Stimulated activated naive B cell treated with anti-CD40 and anti-IgM and Interleukin-4, amounts not matched to agents 10 μg/mL and 1 μg/mL and 100 μg/mL, for 72 hours (primary cell): ENCODE results near the gene TMEM170B.

Experiments
- ATAC-seq, 2 donors: fragments of 150-1000 bp; cut with Tn5 transposase; replicated peaks; 2 replicates each; pipeline ENCODE4 v1.10.0; 2021; ENCODE audit warnings: moderate library complexity in 1 of 2
- DNase-seq: peaks from one replicate; pipeline ENCODE4 v3.0.0; 2021
- H3K27ac Mint-ChIP-seq: one replicate; pipeline ENCODE4 v1.8.0; 2022; ENCODE audit warnings: mild to moderate bottlenecking, mixed read lengths
- H3K27me3 Mint-ChIP-seq, 2 donors: one replicate each; pipeline ENCODE4 v1.8.0; 2022; ENCODE audit warnings: mixed read lengths in 2 of 2
- H3K36me3 Mint-ChIP-seq, 2 donors: one replicate each; pipeline ENCODE4 v1.8.0; 2022; ENCODE audit warnings: mixed read lengths in 2 of 2, mild to moderate bottlenecking in 1 of 2
- H3K4me1 Mint-ChIP-seq, 2 donors: one replicate each; pipeline ENCODE4 v1.8.0; 2022; ENCODE audit warnings: mixed read lengths in 2 of 2, mild to moderate bottlenecking in 1 of 2
- H3K4me3 Mint-ChIP-seq, 2 donors: one replicate each; pipeline ENCODE4 v1.8.0; 2022; ENCODE audit warnings: mild to moderate bottlenecking in 2 of 2, mixed read lengths in 2 of 2, moderate library complexity in 1 of 2
- H3K9me3 Mint-ChIP-seq, 2 donors: one replicate each; pipeline ENCODE4 v1.8.0; 2022; ENCODE audit warnings: mixed read lengths in 2 of 2, mild to moderate bottlenecking in 1 of 2

Gene TMEM170B

DNA sequence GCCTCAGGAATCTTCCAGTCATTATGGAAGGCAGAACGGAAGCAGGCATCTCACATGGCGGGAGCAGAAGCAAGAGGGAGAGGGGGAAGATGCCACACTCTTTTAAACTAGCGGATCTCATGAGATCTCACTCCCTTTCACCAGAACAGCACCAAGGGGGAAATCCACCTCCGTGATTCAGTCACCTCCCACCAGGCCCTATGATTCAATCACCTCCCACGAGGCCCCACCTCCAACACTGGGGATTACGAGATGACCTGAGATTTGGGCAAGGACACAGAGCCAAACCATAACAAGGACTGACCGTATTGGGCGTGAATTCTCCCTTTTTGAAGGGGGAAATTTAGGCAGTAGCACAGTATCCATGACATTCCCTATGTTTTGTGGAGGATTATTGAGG, 88.8 kb downstream of the TMEM170B start:
- H3K27me3 Mint-ChIP-seq: peaks cover 0 to 5% of the 10 kb centered on the region in 2 donors
- no peak overlapping the region for H3K4me3 Mint-ChIP-seq
- H3K27ac Mint-ChIP-seq: no peak overlapping the region
- ATAC-seq (no peak), DNase-seq (no peak)
- H3K36me3 Mint-ChIP-seq: no peaks in the 10 kb centered on the region
- peaks cover 0 to 1% of the 10 kb centered on the region in 2 donors for H3K9me3 Mint-ChIP-seq
- H3K4me1 Mint-ChIP-seq: peaks cover 0 to 6% of the 10 kb centered on the region in 2 donors

DNA sequence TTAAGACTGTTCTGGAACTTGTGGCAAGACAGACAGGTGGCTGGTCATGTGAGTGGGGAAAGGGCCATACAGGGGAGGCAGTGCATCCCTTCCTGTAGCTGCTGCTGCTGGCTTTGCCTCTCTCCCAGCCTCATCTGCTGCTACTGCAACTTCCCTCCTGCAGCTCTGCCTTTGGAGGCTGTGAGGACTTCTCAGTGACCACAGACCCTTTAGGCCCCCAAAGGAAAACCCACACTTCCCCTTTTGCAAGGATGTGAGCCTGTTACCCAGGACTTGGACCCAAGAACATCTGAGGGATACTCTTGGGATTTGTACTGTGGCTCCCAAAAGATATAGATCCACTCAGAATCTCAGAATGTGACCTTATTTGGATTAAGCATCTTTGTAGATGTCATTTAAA, 91.0 kb downstream of the TMEM170B start:
- no peak overlapping the region for H3K4me3 Mint-ChIP-seq
- no peaks in the 10 kb centered on the region for H3K36me3 Mint-ChIP-seq
- H3K27ac Mint-ChIP-seq: no peak overlapping the region
- DNase-seq (no peak), ATAC-seq (no peak)
- H3K9me3 Mint-ChIP-seq: peaks cover 0 to 1% of the 10 kb centered on the region in 2 donors
- H3K27me3 Mint-ChIP-seq: peaks cover 0 to 5% of the 10 kb centered on the region in 2 donors
- H3K4me1 Mint-ChIP-seq: peaks cover 0 to 6% of the 10 kb centered on the region in 2 donors

DNA sequence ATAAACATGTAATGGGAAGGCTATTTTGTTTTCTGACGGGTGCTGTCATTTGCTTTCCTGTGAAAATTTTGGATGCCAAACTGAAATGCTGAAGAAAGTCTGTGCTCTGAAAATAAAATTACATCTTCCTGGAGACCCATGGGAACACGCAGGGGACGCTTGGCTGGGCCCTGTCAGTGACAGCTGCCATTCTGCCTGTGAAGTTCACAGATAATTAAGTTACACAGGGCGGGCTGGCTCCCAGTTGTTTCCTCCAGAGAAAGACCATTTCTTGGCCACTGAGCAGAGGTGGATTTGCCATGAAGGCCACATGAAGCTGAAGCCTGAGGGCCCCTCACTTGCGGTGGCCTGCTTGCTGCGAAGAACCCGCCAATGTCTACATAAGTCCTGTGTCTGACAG, 93.5 kb downstream of the TMEM170B start:
- no peak overlapping the region for H3K27ac Mint-ChIP-seq
- H3K27me3 Mint-ChIP-seq: peaks cover 0 to 5% of the 10 kb centered on the region in 2 donors
- no peak for ATAC-seq

DNA sequence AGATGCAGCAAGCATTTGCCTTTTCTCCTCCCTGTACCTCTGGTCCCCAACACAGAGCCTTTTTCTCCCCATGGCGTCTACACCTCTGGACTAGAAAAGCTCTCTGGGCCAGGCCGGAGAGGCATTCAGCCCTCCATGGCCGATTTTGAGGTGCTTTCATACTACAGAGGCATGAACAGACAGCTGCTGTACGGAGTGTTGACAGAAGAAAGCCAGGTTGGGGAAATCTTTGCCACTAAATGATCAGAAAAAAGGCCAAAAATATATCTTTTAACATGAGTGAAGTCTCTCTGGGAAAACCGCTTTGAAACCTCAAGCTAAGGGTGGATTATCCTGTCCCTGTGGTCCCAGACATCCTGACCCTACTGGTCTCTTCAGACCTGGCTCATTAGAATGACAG, 94.0 kb downstream of the TMEM170B start:
- no peak overlapping the region for H3K4me3 Mint-ChIP-seq
- ATAC-seq (no peak), DNase-seq (no peak)
- H3K36me3 Mint-ChIP-seq: no peaks in the 10 kb centered on the region
- peaks cover 0 to 5% of the 10 kb centered on the region in 2 donors for H3K27me3 Mint-ChIP-seq
- no peaks in the 10 kb centered on the region for H3K9me3 Mint-ChIP-seq
- H3K27ac Mint-ChIP-seq: no peak overlapping the region
- H3K4me1 Mint-ChIP-seq: peaks cover 0 to 6% of the 10 kb centered on the region in 2 donors

More for the DNA sequence above, 93.5 kb downstream of the TMEM170B start:
- DNase-seq: no peak
- Mint-ChIP-seq H3K4me3 (no peak overlapping the region), H3K4me1 (peaks cover 0 to 6% of the 10 kb centered on the region in 2 donors), H3K9me3 (no peaks in the 10 kb centered on the region), H3K36me3 (no peaks in the 10 kb centered on the region)

DNA sequence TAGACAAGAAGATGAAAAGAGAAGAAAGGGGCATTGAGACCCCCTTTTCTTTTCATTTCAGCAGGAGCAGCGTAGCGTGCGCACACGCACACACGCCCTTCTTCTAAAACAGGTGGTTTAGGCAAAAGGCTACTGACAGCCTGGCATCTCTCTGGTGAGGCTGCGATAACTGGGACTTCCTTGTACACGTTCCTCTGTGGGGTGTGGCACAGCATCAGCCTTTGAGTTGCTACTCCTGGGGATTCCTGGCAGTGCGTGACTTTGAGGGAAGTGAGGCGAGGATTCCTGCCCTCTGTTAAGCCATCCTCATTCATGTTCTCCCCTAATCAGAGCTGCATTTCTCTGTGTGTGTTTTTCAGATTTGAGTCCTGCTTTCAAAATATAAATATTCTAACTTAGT, 94.7 kb downstream of the TMEM170B start:
- no peaks in the 10 kb centered on the region for H3K9me3 Mint-ChIP-seq
- ATAC-seq (no peak), DNase-seq (no peak)
- H3K27me3 Mint-ChIP-seq: peaks cover 0 to 5% of the 10 kb centered on the region in 2 donors
- H3K4me3 Mint-ChIP-seq: no peak overlapping the region
- no peak overlapping the region for H3K27ac Mint-ChIP-seq
- H3K4me1 Mint-ChIP-seq: peaks cover 0 to 6% of the 10 kb centered on the region in 2 donors
- no peaks in the 10 kb centered on the region for H3K36me3 Mint-ChIP-seq

DNA sequence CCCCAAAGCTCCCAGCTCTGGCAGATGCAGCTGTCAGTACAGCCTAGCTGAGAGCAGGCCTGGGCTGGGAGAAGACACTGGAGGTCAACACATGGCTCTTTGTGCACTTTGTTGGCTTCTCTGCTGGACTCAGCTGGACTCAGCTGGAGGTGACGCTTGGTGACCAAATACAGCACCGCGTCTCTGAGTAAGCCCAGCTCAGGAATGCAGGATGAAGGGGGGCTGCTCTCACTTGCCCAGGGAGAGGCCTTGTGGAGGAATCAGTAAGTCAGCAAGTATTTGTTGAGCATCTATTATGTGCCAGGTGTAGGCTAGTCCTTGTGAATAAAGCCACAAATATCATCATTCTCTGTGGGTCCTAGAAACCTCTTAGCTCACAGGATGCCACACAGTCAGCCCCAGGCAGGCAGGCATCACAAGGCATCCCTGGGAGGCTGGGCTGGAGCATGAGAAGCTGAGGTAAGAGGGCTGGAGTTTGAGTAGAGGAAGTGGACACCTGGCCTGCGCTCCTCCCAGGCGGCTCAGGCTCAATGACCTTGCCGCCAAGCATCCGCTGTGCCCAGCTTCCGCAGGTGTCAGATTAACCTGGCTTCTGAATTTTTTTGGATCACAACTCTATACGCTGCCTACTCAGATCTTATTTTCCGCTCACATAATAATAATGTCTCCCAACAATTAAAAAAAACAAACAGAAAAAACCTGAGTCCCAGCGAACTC, 95.4 kb downstream of the TMEM170B start:
- Mint-ChIP-seq H3K27me3 (peaks cover 0 to 5% of the 10 kb centered on the region in 2 donors), H3K4me3 (no peak overlapping the region), H3K27ac (no peak overlapping the region), H3K9me3 (no peaks in the 10 kb centered on the region), H3K36me3 (no peaks in the 10 kb centered on the region), H3K4me1 (peaks cover 0 to 4% of the 10 kb centered on the region in 2 donors)
- ATAC-seq: no peak
- no peak for DNase-seq
